HG02938 (cell line): ENCODE results near the gene NAV2.
"Not testable (repeated sequence)": the region's sequence is repeated elsewhere in the genome, so short reads cannot be mapped to it uniquely, and the experiment has no call there.

Source experiments
- ATAC-seq: cut with Tn5 transposase; IDR thresholded peaks from one replicate; pipeline ENCODE4 v1.9.1; 2021; ENCODE audit warnings: mild to moderate bottlenecking, moderate library complexity; ENCODE audit not compliant: unreplicated experiment

The NAV2 gene

DNA sequence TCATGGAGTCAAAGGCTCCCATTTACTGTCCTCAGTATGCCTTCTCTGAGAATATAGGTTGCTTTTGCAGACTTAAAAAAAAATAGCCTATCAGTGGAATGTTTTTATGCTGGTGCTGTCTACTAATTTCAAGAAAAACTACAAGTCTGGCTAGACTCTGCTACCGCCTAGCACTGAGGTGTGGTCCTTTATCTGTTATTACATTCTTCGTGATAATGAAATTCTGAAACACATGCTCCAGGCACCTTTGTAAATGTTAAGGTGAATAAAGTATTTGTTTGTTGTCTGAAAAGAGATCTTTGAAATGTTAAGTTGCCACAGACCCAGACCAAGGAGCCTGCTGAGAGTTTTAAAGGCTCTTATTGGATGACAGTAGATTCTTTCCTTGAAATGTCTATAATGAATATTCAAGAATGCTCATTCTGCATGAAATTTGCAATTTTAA lies 352.3 kb downstream of the NAV2 start:
- no peak for ATAC-seq

DNA sequence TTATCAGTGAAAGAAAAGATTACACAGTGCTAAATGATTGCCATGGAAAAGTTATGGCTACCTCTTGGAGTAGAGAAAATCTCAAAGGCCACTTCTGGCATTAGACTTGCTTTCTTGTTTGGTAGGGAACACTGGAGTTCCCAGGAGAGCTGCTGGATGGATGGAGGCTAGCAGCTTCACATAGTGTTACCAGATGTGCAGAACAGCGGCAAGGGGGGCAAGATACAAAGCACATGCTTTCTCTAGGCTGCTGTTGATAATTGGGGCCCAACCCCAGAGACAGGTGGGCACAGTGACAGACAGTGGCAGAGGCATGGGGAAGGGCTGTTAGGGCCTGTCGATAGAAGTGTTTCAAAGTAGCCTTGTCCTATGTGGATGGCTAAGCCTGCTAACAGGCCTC lies 352.8 kb downstream of the NAV2 start:
- no peak for ATAC-seq

DNA sequence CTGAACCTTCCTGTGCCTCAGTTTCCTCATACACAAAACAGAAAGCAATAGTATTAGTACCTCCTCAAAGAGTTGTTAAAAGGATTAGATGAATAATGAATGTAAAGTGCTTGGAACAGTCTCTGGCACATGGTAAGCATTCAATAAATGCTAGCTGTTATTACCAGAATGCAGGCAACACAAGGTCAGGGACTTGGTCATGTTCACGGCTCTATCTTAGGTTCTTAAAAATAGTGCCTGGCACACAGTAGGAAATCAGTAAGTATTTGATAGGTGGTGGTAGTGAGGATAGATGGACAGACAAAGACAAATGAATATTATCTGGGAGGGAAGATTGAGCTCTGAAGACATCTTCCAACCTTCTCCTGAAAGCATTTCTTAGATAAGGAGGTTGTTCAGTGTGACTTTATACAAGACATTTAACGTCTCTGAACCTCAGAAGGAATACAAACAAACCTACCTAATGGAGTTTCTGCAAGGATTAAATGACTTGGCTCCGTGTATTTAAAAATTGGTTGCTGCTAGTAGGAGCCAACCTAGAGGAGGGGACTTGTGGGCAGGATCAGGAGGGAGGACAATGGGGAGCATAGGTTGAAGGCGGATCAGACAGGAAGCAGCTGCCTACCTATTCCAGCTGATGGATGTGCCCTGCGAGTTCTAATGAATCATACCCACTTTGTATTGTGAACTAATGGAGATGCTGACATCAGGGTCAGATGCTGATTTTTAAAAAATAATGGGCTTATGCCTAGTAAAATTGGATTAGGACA lies 353.6 kb downstream of the NAV2 start:
- ATAC-seq, result no peak

DNA sequence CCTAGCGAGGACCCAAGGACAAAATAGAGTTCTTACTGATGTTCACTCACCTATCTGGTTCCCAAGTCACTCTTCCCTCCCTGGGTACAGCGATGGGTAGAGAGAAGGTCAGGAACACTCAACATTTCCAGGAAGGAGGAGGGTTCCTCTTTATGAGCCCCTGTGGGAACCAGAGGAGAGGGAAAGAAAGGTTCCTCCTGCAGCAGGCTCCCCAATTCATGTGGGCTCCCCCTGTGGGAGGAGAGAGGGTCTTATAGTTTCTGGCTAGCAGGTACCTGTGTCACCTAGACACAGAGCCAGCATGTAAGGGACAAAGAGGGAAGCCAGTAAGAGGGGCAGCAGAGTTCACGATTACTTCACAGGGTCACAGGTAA lies 354.1 kb downstream of the NAV2 start:
- ATAC-seq, result no peak

DNA sequence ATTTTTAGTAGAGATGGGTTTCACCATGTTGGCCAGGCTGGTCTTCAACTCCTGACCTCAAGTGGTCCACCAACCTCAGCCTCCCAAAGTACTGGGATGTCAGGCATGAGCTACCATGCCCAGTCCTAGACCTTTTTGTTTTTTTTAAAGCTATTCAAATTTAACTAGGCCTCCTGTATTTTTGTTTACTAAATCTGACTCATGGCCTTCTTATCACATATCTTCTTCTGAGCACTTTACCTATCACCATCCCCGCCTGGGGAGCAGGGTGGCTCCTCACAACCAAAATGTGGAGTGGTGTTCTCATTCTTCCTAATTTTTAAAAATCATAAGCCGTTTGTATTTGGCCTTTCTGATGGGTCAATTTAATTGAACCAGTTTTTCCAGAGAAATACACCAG lies 355.0 kb downstream of the NAV2 start:
- ATAC-seq, result no peak

DNA sequence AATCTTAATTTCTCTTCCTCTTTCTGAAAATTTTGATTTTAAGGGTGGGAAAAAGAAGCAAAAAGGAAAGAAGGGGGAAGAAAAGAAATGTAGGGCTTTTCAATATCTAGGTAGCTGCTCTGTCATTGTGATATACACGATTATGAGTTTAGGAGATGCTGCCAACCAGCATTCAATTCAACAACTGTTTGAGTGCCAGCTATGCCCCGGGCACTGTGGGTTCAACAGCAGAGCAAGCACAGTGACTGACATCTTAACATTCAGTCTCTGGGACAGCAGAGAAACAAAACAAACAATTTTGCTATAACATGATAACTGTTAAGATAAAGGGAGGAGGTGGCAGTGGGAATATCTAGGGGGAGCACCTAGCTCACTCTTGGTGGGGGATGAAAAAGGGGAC lies 356.1 kb downstream of the NAV2 start:
- ATAC-seq, result no peak

DNA sequence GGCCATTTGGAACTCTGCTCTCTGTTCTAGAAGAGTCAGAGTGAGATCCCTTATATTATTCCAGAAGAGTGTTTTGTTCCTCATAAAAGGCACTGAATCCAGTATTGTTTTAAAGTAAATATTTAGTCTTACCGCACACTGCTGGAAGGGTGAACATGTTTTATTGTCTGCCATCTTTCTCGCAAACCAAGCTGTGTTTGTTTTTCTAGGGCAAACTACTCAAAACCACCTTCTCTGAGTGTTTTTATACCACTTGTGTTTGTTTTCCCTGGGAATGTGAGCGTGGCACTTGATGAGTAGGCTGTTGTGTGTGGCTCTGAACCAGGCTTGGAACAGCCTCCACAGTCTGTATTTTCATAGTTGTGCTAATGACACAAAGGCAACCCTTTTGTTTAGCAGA lies 357.8 kb downstream of the NAV2 start:
- ATAC-seq, result no peak

DNA sequence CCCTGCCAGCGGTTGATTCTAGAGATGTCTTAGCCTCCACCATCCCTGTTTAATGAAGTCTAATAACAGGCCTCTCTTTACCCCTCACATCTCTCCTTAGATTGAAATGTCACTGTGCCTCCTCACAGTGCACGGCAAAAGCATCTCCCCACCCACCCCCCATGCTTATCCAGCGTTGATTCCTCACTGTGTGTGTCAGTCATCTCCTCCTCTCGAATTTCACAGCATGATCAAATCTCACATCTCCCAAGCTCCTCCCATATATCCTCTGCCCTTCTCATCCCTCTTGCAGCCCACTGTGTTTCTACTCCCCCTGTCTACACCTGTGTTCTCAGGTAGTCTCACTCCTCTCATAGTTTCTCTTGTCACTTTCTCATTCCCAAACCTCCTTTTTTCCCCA lies 363.0 kb downstream of the NAV2 start:
- no peak for ATAC-seq

DNA sequence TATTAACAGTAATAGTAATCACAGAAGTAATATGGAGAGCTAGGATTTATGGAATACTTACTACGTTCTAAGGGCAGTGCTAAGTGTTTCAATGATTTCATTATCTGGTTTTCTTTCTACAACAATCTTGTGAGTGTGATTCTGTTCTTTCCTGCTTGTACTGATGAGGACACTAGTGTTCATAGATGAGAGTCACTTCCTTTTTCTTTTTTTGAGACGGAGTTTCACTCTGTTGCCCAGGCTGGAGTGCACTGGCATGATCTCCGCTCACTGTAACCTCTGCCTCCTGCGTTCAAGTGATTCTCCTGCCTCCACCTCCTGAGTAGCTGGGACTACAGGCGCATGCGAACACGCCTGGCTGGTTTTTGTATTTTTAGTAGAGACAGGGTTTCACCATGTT lies 366.2 kb downstream of the NAV2 start:
- no peak for ATAC-seq

DNA sequence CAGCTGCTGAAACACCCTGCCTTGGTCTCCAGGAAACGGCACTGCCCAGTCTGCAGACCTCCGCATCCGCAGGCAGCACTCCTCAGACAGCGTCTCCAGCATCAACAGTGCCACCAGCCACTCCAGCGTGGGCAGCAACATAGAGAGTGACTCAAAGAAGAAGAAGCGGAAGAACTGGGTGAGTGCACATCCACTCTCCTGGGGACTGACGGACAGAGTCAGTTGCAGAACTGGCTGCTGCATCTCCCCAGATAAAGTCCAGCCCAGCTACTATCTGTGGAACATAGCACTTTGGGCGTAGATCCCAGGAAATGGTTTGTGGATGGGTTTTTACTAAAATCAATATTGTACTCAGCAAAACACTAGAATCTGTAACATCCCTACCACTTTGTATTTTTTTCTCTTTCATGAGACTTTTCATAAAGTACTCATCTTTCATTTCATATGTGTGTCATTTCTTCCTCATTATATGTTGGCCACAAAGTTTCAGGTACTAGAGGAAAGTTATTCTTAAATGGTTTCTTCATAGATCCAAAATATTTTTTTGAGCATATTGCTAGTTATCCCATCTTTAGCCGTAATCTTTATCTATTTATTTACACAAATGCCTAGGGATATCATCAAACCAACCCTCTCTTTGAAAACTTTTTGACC lies 367.5 kb downstream of the NAV2 start:
- ATAC-seq, result peak; percentile 56

DNA sequence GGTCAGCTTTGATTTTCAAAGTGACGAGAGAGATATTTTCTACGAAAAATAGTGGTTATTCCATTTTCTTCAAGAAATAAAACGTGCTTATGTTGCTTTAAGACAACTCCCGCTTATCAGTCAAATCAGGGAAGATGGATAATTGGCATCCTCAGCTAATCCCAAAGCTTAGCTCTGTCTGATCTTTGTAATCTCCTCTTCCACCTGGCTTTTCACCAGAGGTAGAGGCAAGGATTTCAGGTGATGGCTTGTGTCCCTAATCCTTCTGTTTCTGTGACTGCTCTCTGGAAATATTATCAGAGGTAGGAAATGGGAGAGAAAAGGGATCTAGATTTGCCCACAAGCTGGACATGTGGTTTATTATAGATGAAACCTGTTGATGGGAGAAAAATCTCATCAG lies 368.7 kb downstream of the NAV2 start:
- ATAC-seq, result no peak

DNA sequence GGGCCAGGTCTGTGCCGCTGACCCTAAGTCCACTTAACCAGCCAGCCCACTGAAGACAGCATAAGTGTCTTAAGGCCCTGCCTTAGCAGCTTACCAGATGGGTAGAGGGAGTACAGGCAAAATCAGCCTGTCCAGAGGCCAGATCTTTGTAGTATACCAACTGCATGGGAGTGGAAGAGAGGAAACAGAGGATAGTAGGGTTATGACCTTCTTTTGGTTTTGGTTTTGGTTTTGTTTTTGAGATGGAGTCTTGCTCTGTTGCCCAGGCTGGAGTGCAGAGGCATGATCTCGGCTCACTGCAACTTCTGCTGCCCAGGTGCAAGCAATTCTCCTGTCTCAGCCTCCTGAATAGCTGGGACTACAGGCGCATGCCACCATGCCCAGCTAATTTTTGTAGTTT lies 371.2 kb downstream of the NAV2 start:
- not testable (repeated sequence) for ATAC-seq

DNA sequence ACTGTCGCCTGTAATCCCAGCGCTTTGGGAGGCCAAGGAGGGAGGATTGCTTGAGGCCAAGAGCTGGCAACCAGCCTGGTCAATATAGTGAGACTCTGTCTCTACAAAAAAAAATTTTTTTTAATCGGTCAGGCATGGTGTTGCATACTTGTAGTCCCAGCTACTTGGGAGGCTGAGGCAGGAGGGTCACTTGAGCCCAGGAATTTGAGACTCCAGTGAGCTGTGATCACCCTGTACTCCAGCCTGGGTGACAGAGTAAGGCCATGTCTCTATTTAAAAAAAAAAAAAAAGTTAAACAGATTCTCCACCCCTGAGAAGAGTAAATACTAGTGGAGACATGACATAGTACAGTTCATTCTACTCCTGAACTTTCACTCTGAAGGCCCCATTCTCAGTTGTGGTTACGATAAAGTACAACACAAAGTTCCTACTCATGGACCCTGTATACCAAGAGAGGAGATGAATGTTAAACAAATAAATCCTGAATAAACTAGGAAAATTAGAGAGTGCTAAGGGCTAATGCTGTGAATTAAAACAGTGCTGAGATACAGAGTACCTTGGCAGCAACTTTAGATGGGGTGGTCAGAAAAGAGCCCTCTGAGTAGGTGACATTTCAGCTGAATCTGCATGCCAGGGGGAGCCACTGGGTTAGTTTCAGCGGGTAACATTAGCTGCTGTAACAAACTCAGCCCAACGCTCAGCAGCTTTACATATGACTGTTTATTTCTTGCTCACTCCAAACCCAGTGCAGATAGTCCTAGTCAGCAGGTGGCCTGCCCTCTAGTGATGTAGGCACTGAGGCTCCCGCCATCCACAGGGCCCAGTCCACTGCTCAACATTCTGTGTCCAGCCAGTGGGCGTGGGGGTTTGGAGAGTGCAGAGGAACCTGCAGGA lies 372.5 kb downstream of the NAV2 start:
- no peak for ATAC-seq

DNA sequence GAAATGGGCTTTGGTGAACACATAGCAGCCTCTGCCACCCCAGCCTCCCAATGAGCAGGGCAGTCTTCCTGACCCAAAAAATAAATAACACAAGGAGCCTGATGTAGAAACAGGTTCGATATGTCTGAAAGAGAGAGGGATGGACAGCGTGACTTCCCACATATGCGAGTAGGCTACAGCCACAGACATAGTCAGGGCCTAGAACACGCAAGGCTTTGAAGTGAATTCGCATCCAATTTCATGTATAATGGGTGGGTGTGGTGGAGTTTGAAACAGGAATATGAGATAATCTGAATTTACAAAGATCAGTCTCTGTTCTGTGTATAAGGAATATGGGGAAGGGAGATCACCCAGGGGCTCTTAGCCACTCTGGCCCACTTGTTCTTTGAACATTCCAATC lies 373.3 kb downstream of the NAV2 start:
- ATAC-seq, result no peak

DNA sequence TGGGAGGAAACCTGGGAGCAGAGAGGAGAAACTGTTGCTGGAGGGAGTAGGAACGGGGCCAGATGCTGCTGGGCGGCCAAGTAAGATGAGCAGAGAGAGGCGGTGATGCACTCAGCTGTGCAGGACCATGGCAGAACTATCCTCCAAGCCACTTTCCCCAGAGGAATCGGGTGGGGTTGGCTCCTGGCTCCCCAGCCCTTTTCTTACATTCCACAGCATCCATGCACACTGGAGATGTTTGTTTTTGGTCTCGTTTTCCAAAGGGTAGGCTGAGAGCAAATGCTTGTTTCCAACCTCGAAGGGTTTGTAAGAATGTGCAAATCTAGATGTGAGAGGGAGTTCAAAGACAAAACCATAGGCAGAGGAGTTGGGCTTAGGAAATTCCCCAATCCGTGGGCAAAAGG lies 374.5 kb downstream of the NAV2 start:
- ATAC-seq, result no peak

DNA sequence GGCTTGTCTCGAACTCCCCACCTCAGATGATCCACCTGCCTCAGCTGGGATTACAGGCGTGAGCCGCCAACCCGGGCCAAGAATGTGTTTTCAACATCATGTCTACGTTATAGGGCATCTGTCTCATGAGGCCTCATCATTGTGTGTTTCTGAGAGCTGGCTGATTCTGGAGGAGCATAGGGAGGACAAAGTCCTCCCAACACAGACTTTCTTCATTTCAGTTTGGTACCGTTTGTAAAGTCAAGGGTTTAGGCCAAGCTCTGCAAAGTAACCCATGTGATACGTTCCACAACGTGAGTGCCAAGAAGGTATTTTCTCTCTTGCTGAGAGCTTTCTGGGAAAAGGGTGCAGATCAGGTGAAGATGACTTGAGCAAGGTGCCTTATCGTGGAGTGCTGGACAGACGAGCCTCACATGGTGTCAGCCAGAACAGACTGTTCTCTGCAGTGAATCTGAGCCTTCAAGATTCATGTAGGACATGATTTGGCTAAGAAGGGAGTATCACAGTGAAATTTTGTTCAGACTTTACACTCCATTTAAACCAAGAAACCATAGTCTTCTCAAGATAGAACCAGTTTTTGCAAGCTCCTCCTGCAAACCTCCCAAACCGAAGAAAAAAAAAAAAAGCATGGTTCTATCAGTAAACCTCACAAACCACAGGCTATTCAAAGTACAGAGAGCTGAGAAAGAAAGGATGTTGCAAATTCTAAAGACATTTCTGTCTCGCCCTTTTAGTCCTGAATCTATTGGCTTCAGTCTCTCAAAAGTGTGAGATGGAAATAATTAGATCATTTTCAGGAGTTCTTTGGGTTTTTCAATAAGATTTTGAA lies 376.0 kb downstream of the NAV2 start:
- ATAC-seq, result no peak

DNA sequence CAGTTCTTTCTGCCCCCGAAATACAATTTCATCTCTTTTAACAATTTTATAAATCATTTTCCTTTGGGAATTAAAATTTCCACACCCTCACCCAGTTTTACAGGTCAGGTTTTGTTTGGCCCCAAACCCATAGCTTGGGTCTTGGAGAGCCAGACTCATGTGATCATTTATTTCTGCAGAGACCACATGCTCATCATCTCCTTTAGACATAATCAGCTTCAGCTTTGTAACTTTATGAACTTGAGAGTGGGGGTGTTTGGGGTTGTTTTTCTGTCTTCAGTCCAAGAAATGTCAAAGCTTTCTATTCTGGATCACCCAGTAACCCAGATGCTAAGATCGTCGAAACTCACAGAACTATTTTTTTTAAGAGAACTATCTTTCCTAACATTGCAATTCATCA lies 376.7 kb downstream of the NAV2 start:
- ATAC-seq, result no peak

DNA sequence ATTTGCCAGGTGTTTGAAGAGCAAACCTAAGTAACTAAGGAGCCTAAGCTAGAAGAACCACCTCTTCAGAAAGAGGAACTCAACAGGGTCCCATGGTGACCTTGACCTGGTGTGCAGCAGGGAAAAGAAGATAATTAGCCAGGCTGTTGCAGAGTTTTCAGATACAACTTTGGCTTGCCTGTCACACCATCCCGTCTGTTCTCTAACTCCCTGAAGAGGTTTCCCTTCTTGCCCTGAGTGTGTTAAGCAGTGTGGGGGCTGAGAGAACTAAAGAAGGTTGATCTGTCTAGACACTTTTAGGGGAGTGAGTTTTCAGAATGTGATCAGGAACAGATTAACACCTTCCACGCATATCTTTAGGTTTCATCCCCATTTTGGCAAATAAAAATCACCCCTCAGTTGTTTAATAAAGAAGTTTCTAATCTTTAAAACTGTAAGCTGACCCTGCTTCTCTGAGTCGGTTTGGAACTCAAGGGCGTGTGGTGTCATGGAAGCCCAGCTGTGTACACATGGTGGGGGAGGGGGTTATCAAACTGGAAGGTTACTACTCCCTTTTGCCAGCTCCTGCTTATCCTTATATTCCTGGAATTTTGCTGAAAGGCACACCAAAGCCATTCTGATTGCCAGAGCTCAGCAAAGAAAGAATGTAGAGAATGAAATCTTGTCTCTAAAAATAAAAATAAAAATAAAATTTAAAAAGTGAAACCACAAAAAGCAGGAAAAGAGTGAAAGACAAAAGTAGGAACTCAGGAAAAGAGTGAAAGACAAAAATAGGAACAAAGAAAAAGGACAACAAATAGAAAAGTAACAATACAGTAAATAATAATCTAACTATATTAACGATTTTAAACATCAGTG lies 377.4 kb downstream of the NAV2 start:
- ATAC-seq, result no peak

DNA sequence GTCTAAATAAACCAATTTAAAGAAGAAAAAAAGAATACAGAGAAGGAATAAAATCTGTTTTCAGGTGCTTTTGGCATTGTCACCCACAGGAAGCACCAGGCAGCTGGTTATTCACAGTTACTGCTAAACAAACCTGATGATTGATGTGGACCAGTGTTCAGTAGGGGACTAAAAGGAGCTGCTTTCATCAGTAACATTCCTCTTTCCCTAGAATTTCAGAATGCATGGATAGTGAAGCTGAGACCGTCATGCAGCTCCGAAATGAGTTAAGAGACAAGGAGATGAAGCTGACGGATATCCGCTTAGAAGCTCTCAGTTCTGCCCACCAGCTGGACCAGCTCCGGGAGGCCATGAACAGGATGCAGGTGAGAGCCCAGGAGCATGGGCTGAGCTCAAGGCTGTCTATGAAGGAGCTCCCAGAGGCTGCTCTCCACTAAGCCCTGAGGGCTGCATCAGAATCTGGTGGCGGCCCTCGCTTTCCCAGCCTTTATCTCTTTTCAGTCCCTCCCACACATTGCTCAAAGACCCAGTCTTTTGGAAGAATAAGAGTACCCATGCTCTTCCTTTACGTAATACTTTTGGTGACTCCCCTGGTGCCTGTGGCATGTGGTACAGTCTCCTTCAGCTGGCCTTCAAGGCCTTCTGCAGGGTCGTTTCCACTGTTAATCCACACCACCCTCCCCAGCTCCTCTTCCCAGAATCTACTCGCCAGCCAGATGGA lies 378.2 kb downstream of the NAV2 start:
- no peak for ATAC-seq
